NOMO-1 treated with dmso at 0.1 percent for 144 hours (cell line): ENCODE results near the gene KRI1.

Experiments
- DNase-seq: peaks from one replicate; lab custom pipeline; 2025; ENCODE audit not compliant: unreplicated experiment; lab: John Stamatoyannopoulos, UW

The KRI1 gene

DNA sequence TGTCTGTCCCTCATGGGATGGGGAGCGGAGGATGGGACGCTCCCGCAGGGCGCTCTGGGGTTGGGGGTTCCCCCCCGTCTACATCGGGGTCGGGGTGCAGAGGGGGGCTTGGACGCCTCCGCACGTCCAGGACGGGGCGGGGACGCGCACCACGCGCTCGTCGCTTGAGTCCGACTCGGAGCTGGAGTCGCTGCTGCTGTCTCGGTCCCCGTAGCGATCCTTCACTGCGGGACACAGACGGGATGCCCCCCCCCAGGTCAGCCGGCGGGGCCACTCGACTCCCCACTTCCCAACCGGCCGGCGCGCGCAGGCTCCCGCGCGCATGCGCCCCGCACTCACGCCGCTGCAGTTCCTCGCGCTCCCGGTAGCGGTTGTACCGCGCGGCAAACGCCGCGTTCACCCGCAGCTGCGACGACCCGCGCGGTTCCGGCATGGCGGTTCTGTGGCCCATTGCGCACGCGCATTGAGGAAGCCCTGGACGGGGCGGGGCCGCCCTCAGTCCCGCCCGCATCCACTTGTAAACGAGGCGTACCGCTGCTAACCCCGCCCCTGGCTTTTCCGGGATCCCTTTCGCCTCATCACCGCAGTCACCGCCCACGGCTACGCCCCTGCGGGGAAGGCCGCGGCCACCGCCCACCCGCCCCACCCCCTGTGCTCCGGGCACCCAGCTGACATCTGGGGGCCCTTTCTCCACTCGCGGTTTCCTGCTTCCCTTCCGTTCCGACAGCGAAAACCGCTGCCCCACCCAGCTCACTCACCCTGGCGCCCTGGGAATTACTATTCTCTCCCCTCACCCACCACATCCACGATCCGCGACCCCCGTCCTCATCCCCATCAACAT, at the start of gene KRI1:
KRI1 (minus strand) TSS at position 444 of the 841 bp plus-strand sequence; CDS start at position 433, 11 bp downstream.
- peak; percentile 96 for DNase-seq

DNA sequence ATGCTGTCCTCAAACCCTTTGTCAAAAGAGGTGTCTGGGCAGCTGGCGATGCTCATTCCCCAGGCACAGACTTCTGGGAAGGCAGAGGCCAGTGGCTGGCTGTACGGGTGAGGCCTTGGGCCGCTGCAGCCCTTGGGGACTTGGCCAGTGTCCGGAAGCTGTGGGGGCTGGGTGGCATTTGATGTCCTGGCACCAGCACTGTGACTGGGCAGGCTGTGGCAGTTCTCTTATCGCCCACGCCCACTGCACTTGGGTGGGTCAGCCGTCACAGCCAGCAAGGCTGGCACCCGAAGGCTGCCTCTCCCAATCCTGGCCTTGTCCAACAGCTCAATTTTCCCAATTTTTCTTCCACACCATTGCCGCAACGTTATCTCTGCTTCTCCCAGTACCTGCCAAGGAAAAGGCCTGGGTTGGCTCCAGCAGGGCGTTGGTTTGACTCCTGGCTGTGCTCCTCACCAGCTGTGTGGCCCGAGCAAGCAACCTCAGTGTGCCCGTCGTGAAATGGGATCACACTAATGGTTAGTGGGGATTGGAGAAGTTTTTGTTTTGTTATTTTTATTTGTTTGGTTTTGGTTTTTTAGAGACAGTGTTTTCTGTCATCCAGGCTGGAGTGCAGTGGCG, 46.8 kb upstream of the KRI1 start:
- no peak for DNase-seq

- DNase-seq = no peak
Observed at GRCh38 chr19:10611907-10612306, 46.1 kb upstream of the KRI1 start.

DNA sequence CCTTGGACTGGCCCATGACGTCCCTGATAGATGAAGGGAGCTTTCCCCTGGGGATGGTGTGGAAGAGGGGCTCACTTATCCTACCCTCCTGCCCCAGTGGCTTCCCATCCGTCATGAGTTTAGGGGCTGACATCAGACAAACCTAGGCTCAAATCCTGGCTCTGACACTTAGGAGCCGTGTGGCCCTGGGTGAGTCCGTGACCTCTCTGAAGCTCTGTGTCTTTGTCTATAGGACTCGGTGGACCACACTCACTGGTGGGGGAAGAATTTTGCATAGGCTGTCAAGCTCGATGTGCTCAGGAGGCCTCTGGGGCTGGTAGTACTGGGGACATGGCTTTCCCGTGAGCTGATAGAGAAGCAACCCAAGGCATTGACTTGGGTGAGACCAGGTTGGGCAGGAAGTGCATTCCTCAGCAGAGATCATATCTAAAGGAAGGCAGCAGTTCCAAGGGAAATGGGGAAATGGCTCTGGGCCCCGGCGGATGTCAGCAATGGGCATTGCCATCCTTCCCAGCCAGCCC, 38.7 kb upstream of the KRI1 start:
- no peak for DNase-seq

GRCh38 chr19:10603873-10604459, 38.2 kb upstream of the KRI1 start:
- DNase-seq = peak; percentile 63

GRCh38 chr19:10603084-10603872, 37.5 kb upstream of the KRI1 start:
- DNase-seq = no peak

DNA sequence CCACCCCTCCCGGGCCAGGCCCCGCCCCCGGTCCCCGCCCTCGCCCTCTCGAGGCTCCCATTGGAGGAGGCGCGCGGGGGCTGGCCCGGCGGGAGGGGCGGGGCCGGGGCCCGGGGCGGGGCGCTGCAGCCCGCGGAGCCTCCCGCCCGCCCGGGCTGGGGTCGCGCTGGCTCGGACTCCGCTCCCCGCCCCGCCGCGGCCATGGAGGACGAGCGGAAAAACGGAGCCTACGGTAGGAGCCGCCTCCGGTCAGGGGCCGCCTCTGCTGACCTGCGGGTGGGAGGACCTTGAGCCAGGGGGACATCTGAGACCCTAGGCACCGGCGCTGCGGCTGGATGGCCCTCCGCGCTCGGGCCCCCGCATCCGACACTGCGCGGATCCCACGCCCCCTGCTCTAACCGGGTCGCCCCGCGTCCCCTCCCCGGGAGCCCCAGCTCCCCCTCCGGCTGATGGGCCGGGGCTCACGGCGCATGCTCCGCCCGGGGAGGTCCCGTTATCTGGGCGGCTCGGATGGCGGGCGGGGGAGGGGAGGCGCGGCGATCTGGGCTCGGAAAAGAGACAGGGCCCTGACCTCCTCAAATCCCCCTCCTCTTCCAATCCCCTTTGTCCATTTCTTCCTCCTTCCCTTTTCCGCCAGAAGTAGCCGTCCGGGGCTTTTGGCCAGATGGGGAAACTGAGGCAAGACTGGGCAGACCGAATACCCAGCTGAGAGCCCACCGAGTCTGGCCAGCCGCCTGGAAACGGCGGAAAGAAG, 36.7 kb upstream of the KRI1 start:
- DNase-seq = no peak

DNA sequence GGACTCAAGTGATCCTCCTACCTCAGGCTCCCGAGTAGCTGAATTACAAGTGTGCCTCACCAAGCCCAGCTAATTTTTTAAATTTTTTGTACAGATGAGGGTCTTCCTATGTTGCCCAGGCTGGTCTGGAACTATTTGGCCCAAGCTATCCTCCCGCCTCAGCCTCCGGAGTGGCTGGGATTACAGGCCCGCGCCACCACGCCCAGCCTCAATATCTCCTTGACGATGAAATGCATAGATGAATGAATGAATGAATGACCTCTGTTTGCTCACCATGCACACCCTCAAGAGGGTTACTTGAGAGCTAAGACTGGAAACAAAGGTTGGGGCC, 36.2 kb upstream of the KRI1 start:
- no peak for DNase-seq

- DNase-seq = no peak
Observed at GRCh38 chr19:10600149-10600548, 34.3 kb upstream of the KRI1 start.

- no peak for DNase-seq
Observed at GRCh38 chr19:10593820-10594637, 28.2 kb upstream of the KRI1 start.

- DNase-seq = no peak
Observed at GRCh38 chr19:10593148-10593547, 27.3 kb upstream of the KRI1 start.

DNA sequence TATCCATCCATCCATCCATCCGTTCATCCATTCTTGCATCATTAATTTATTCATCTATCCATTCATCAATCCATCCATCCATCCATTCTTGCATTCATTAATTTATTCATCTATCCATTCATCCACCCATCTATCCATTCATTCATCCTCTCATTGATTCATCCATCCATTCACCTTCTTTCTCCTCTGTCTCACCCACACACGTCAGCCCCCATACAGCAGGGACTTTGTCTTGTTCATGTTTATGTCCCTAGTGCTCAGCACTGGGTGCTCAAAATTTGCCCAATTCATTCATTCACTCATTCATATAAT, 22.0 kb upstream of the KRI1 start:
- no peak for DNase-seq

DNA sequence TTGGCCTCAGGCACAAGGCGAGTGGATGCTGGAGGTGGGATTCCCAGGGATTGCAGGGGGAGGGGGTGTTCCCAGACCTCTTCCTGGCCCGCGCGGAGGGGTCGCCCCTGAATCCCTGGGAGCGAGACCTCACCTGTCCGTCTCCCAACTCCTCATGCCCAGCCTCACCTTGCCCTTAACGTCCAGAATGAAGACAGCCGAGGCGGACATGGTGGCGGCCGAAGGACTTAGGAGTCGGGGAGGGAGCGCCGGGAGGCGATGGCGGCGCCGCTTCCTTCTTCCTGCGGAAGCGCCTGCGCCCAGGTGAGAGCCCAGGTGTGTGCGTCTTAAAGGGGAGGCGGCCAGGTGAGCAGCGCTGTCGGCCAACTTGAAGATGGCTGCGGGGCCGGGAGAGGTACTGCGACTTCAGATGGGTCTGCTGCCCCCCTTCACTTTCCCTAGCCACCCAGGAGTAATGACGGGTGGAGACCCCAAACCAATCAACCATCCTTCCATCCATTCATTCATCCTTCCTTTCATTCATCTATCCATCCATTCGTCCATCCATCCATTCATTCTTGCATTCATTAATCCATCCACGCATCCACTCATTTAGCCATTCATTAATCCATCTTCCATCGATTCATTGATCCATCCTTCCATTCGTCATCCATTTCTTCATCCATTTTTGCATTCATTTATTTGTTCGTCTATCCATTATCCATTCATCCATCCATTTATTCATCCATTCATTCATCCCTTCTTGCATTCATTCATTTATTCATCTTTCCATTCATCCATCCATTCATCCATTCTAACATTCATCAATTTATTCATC, 21.4 kb upstream of the KRI1 start, which contains the start of gene AP1M2:
AP1M2 (minus strand) TSS at position 291 of the 817 bp plus-strand sequence; CDS start at position 210, 81 bp downstream.
- no peak for DNase-seq

DNA sequence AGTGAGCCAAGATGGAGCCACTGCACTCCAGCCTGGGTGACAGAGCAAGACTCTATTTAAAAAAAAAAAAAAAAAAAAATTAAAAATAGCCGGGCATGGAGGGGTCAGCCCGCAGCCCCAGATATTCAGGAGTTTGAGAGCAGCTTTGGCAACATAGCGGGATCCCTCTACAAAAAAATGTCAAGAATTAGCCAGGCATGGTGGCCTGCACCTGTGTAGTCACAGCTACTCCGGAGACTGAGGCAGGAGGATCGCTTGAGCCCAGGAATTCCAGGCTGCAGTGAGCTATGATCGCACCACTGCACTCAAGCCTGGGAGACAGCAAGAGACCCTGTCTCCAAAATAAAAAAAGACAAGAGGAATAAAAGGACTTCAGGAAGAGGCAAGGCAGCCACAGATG, 20.6 kb upstream of the KRI1 start:
- DNase-seq = no peak

DNA sequence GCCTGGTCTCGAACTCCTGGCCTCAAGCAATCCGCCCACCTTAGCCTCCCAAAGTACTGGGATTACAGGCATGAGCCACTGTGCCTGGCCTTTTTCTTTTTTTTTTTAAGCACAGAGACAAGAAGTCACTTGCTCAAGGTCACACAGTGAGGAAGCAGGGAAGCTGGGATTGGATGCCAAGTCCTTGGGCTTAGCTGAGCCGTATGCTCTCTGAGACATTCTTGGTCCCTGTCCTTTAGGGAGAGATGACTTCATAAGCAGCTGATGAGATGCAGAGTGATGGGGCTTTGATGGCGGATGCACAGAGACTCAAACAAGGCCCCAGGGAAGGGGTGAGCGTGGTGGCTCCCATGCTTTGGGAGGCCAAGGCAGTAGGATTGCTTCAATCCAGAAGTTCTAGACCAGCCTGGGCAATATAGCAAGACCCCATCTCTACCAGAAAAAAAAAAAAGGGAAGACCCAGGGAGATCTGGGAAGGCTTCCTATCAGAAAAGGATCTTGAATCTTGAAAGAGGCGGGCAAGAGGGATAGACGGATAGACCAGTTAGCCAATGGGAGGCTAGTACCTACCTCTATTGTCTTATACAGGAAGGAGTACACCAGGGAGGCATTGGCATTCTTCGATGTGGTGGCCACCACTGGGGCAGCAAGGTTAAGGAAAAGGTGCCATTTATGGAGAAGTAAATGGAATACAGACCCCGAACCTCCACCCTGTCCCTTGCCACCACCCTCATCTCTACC, 17.4 kb upstream of the KRI1 start:
- no peak for DNase-seq

GRCh38 chr19:10582091-10582490, 16.3 kb upstream of the KRI1 start:
- DNase-seq = no peak

DNA sequence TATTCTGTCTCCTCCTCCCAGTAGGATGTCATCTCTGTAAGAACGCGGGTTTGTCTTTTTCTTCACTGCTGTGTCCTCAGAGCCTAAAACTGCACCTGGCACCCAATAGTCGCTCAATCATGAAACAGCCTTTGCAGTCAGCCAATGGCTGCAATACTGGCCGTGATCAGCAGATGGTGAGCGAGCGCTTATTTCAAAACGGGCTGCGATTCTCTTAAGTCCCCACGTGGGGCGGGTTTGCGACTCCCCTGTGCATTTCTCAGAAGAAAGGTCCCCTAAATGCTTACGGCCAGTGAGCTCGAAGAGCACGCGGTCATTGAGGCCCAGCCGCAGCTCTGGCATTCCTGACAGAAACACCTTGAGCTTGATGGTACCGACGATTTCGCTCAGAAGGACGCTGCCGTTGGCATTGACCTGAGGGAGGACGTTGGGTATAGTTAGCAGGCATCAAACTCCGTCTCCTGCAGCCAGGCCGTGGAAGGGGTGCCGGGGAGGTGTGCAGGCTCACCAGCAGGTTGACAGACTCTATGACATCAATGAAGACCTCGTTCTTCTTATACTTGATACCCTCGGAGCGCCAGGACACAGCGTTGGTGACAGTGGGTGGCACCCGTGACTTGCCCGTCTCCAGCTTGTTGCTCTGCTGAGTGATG, 15.3 kb upstream of the KRI1 start:
- DNase-seq = peak; percentile 77

- no peak for DNase-seq
Observed at GRCh38 chr19:10577951-10578350, 12.1 kb upstream of the KRI1 start.
